HL-60/S4 treated with phorbol 12-myristate 13-acetate at 8.2 ng/mL for 4 days and 3 days (cell line): Measurements from ENCODE around the gene LDLRAD2.
"Not testable (repeated sequence)": the region's sequence is repeated elsewhere in the genome, so short reads cannot be mapped to it uniquely, and the experiment has no call there.

Experiments
- in situ Hi-C: fragments of 300-500 bp; cut with MboI; formaldehyde crosslinking; loops from 2 replicates; pipeline ENCODE4 v1.15.0; 2022; ENCODE audit warnings: low sequenced_read_pairs

Gene LDLRAD2

GRCh38 chr1:21823980-21824702 lies 12.1 kb downstream of the LDLRAD2 start:
- in situ Hi-C loops = no loop called here

- in situ Hi-C loops = no loop called here
These were observed 12.9 kb downstream of the LDLRAD2 start for GRCh38 chr1:21824926-21825325.

- in situ Hi-C loops = no loop called here
These were observed 13.3 kb downstream of the LDLRAD2 start for GRCh38 chr1:21825393-21825792.

- in situ Hi-C loops = not testable (repeated sequence)
These were observed 14.6 kb downstream of the LDLRAD2 start for GRCh38 chr1:21826694-21827093.

DNA sequence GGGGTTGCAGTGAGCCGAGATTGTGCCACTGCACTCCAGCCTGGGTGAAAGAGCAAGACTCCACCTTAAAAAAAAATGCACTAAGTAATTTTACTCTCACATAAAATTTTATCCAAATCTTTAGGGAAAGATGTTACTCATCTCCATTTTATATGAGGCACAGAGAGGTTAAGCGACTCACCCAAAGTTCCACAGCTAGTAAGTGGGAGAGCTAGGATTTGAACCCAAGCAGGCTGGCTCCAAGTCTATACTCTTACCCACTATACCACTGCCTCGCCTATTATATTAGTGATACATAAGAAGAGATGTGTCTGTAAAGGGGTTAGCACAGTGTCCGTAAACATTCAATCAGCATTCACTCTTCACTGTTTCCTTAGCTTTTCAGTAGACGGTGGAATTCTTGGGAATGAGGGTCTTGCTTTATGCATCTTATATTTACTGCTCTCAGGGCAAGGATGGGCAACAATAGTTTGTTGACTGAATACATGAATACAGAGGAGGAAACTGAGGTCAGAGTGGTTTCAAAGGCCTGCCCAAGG lies 15.1 kb downstream of the LDLRAD2 start:
- in situ Hi-C loops = no loop called here

DNA sequence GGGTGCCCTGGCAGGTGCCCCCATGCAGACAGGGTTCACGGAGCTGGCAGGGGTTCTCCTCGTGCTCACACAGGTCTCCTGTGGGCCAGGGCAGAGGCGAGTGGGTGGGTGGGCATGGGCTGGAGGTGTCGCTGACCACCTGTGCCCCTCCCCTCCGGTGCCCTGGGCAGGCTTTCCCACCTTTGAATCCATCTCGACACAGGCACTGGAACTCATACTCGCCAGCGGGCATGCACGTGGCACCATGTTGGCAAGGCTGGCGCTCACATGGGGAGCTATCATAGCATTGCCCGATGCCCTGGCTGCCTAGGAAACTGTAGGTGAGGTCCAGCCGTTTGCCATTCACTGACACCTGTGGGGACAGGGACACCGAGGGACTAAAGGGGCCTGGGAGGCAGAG lies 16.0 kb downstream of the LDLRAD2 start:
- in situ Hi-C loops = no loop called here

GRCh38 chr1:21828506-21829210 lies 16.6 kb downstream of the LDLRAD2 start:
- in situ Hi-C loops = no loop called here

DNA sequence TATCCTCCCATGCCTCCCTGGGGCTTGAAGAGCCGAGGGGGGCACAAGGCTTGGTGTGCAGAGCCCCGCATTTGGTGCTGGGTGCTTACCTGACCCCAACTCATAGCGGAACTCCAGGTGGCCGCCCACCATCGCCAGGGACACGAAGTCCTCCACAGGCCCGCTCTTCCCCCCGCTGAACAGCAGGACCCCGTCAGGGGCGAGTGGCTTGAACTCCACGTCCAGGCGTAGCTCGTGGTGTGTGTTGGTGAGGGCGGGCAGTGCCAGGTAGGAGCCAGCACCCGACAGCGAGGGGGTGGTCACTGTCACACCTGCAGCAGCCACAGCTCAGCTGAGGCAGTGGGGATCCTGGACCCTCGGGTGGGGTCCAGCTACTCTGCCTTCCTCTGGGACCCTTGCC lies 17.2 kb downstream of the LDLRAD2 start:
- in situ Hi-C loops = no loop called here

GRCh38 chr1:21830792-21831453 lies 18.9 kb downstream of the LDLRAD2 start:
- in situ Hi-C loops = no loop called here

DNA sequence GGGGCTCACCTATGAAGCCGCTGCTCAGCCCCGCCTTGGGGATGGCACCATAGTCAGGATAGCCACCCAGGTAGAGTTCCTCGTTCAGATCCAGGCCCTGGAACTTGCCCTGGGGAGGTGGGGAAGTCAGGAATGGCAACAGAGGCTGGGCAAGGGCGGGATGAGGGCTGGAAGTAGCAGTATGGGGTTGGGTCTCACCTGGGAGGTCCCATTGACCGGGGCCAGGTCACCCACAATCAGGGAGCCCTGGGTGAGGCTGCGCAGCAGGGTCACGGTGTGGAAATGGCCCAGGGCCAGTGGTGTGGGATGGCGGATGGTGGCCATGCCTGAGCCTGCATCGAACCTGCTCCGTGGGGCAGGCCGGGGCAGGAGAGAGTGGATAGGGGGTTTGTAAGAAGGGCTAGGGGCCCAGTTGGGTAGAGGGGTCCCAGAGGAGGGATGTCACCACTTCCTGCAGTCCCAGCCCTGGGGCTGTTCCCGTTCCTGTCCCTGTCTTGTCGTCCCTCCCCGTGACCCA lies 19.4 kb downstream of the LDLRAD2 start:
- in situ Hi-C loops = no loop called here

DNA sequence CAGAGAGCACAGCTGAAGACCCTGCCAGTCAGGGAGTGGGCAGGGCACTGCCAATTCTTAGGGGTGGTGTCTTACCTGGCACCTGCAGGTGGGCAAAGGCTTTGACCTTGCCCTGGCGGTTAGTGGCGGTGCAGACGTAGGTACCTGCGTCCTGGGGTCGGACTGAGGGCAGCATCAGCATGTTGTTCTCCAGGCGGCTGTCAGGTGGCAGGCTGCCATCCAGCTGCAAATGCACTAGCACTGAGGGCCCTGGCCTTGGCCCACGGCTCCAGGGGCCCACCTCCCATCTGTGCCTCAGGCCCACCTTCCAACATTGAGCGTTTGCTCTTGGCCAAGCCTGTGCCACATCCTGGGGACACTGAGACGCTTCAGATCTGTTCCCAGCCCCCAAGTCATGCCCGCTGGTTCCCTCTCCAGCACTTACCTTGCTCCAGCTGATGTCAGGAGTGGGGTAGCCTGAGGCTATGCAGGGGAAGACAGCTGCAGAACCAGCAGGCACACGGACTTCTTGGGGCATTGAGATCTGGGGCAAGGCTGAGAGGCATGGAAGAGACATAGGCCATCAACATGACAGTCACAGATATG lies 21.4 kb downstream of the LDLRAD2 start:
- in situ Hi-C loops = no loop called here

- in situ Hi-C loops = no loop called here
These were observed 22.0 kb downstream of the LDLRAD2 start for GRCh38 chr1:21834094-21834493.

DNA sequence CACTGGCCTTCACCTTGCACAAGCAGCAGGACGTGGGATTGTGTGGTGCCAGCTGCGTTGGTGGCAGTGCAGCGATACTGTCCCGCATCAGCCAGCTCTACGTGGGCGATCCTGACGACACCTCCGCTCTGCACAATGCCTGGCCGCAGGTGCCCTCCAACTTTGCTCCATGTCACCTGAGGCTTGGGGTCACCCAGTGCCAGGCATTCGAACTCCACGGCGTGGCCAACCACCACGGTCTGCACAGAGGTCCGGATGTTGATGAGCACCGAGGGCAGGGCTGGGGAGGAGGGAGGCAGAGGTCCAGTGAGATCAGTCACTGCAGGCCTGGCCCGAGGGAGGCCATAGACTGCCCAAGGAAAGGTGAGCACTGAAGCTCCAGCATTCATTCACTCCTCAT lies 22.6 kb downstream of the LDLRAD2 start:
- in situ Hi-C loops = no loop called here

DNA sequence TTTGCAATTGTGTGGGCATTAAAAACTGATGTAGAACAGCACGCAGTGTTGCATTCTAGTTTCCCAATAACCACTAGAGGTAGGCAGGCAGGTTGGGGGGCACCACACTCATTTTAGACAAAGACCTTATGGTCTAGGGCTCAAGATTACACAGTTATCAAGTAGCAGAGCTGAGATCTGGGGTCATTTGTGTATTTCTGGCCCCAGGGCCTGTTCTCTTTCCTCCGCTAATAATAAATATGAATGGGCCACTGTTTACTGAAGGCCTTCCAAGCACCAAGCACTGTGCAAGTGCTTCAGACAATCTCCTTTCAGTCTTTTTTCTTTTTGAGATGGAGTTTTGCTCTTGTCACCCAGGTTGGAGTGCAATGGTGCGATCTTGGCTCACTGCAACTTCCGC lies 23.9 kb downstream of the LDLRAD2 start:
- in situ Hi-C loops = no loop called here

- in situ Hi-C loops = no loop called here
These were observed 24.7 kb downstream of the LDLRAD2 start for GRCh38 chr1:21836729-21837128.

GRCh38 chr1:21837476-21837875 lies 25.4 kb downstream of the LDLRAD2 start:
- in situ Hi-C loops = no loop called here

- in situ Hi-C loops = no loop called here
These were observed 26.5 kb downstream of the LDLRAD2 start for GRCh38 chr1:21838359-21839157.

GRCh38 chr1:21839337-21840037 lies 27.4 kb downstream of the LDLRAD2 start:
- in situ Hi-C loops = no loop called here

GRCh38 chr1:21840981-21841380 lies 28.9 kb downstream of the LDLRAD2 start:
- in situ Hi-C loops = no loop called here
